Heart right ventricle (tissue), 16 donors: ENCODE results near the gene LCE2A. TPM values are rescaled to one million over a fixed set of nuclear protein-coding genes. Genes with fewer than 3 reads are reported as not detected.

Experiments used
- ATAC-seq, 8 donors: fragments of 200-7000 bp; cut with Tn5 transposase; one replicate each; pipeline ENCODE4 v1.9.1; 2020; ENCODE audit warnings: mild to moderate bottlenecking in 8 of 8, moderate library complexity in 8 of 8, moderate number of reproducible peaks in 1 of 8
- DNase-seq, 2 donors: peaks; one replicate each; pipeline ENCODE4 v3.0.0-alpha.2; 2020
- H3K27ac ChIP-seq, 10 donors: fragments of 200-600 bp; sonication (generic) in 2 of 10; one replicate each; pipeline versions ENCODE4 v1.5.0 to v1.8.0; 2020 to 2022; ENCODE audit warnings: mild to moderate bottlenecking in 3 of 10
- H3K27me3 ChIP-seq, 7 donors: fragments of 200-600 bp; one replicate each; pipeline ENCODE4 v1.8.0; 2021 to 2022; ENCODE audit warnings: mild to moderate bottlenecking in 2 of 7
- H3K36me3 ChIP-seq, 9 donors: fragments of 200-600 bp; sonication (generic) in 1 of 9; one replicate each; pipeline versions ENCODE4 v1.5.0 to v1.8.0; 2020 to 2022; ENCODE audit warnings: mild to moderate bottlenecking in 2 of 9
- H3K4me1 ChIP-seq, 9 donors: fragments of 200-600 bp; sonication (generic) in 1 of 9; one replicate each; pipeline versions ENCODE4 v1.5.0 to v1.8.0; 2020 to 2022; ENCODE audit warnings: mild to moderate bottlenecking in 4 of 9
- H3K4me3 ChIP-seq, 10 donors: fragments of 200-600 bp; sonication (generic) in 2 of 10; one replicate each; pipeline versions ENCODE4 v1.5.0 to v1.8.0; 2020 to 2022; ENCODE audit warnings: mild to moderate bottlenecking in 7 of 10, moderate library complexity in 2 of 10
- H3K9me3 ChIP-seq, 11 donors: fragments of 200-600 bp in 10 of 11; sonication (generic) in 2 of 11; one replicate each; pipeline versions ENCODE4 v1.5.0 to v1.8.0; 2013 to 2022; ENCODE audit warnings: mild to moderate bottlenecking in 2 of 11, control low read depth in 1 of 11, moderate library complexity in 1 of 11
- CTCF ChIP-seq, 9 donors: fragments of 200-600 bp; sonication (generic) in 2 of 9; IDR thresholded peaks; one replicate each; pipeline versions ENCODE4 v1.5.0 to v1.8.0; 2021 to 2022; ENCODE audit warnings: antibody characterized with exemption in 9 of 9, mild to moderate bottlenecking in 5 of 9, moderate library complexity in 1 of 9
- WGBS, 2 donors: extraction: QIAGEN DNeasy Blood & Tissue Kit; methylation state at CpG; one replicate each; pipeline ENCODE4 v1.1.7; 2013; ENCODE audit warnings: inconsistent platforms in 1 of 2; 5-methylcytosine and 5-hydroxymethylcytosine counted together
- intact Hi-C, 10 donors: fragments of 100-400 bp; cut with DNase I; formaldehyde crosslinking; loops; one replicate each; pipeline versions ENCODE4 v1.11.1 to v1.14.2; 2022
- polyA plus RNA-seq, 2 donors: library from polyadenylated mRNA; stranded (reverse); fragments of 200-250 nt; gene quantifications; one replicate each; pipeline ENCODE4 v1.2.3, GENCODE V29; 2013
- total RNA-seq, 10 donors: library from RNA; stranded (reverse); fragmentation: NEBNext Ultra II Directional in 3 of 10; extraction: Animal tissue kit (Norgen Biotek cat#: 25700) in 3 of 10; gene quantifications; one replicate each; pipeline versions ENCODE4 v1.2.1 to v1.2.4, GENCODE V29; 2021 to 2023
- donor health status: Arrhythmogenic right ventricular cardiomyopathy.
- donor health status: ischemic (EF 13 %, LVEDD 7.1; RV severe dilation, severe dysfunction).
- donor health status: healthy with polysubstance abuse.
- donor health status: DM: no; HTN: yes; CAD: no.
- donor health status: DM: no; HTN: no; CAD: no.
- donor health status: ischemic (EF 25% LVEDD 6.9; RV normal size, moderate dysfunction).
- donor health status: ischemic (EF 25% LVEDD 5.7; RV mildly dilated, moderate dysfunction).
- donor health status: healthy.
- donor health status: DM: yes; HTN: yes; CAD: no.
- donor health status: Ischemic cardiomyopathy.
- donor health status: ischemic (EF 35%, LVEDD 5.7; RV mildly dilated, moderate dysfunction).
- donor health status: nonischemic (EF 11% LVEDD 7.7; RV severe dilation, severe dysfunction).
- donor health status: DM: yes; HTN: yes; CAD: no.
- donor health status: PGD.
- donor health status: ischemic (EF 29% LVEDD 5.4; RV normal size, mild dysfunction).
- donor health status: nonischemic (EF 23%, LVEDD 6.1; RV moderate dilation, normal function).

Gene LCE2A
- total and polyA plus RNA-seq, 12 donors = not detected

DNA sequence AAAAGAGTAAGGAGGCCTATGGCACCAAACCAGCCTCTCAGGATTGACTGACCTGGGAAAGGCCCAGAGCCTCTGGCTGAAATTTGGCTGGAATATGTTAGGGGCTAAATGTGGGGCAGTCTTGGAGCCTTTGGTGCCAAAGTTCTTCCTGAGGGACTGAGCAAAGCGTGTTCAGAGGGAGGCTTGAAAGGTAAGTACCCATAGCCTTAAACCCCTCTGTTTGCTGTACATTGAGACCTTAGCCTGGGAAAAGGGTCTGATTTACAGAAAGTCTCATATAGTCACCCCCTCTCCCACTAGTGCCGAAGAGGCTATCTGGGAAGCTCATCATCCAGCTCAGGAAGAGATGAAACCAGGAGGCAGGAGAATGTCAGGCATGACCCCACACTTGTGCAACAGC lies 9.7 kb downstream of the LCE2A start, which contains the start of gene LCE4A:
LCE4A (plus strand) TSS at position 301 of the 400 bp plus-strand sequence. CDS start 916 bp downstream, outside the sequence.
- TF ChIP-seq CTCF (IDR thresholded peaks at IDR 0.05) = no peak
- DNase-seq (no peak), ATAC-seq (no peak)
- peaks cover 0 to 9% (median 0%) of the 10 kb centered on the region in 11 donors for H3K9me3 ChIP-seq
- WGBS, 2 donors = 65 to 69% methylated on average over 2 of the region's 2 CpGs
- H3K27me3 ChIP-seq = peaks cover 0 to 13% (median 0%) of the 10 kb centered on the region in 7 donors
- H3K4me1 ChIP-seq = no peaks in the 10 kb centered on the region
- intact Hi-C loops = no loop called here
- H3K4me3 ChIP-seq = no peak within 1 kb of the TSS
- H3K27ac ChIP-seq = no peak within 1 kb of the TSS
- no peaks in the 10 kb centered on the region for H3K36me3 ChIP-seq

DNA sequence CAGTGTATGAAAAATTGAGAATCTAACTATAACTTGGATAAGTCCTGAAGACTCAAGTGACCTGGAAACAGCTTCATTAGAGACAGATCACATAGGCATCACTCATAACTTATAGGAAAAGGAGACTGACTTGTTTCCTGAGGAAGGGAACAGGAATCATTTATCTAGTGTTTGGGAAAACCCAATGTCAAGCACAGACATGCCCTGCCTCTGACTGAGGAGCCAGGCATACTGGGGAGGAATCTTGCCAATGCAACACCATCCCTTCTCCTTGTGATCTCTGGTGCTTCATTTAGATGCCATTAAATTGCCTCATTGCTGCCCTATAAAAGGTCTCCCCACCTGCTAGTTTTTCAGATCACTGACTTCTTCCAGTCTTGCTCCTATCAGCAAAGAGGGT lies 20.1 kb downstream of the LCE2A start:
- Histone ChIP-seq H3K4me3 (no peak overlapping the region), H3K27ac (no peak overlapping the region), H3K36me3 (no peaks in the 10 kb centered on the region), H3K9me3 (peaks cover 0 to 15% (median 0%) of the 10 kb centered on the region in 11 donors), H3K4me1 (no peaks in the 10 kb centered on the region), H3K27me3 (peaks cover 0 to 7% (median 0%) of the 10 kb centered on the region in 7 donors)
- intact Hi-C loops = no loop called here
- no peak for ATAC-seq
- DNase-seq = no peak
- TF ChIP-seq CTCF (IDR thresholded peaks at IDR 0.05) = no peak

DNA sequence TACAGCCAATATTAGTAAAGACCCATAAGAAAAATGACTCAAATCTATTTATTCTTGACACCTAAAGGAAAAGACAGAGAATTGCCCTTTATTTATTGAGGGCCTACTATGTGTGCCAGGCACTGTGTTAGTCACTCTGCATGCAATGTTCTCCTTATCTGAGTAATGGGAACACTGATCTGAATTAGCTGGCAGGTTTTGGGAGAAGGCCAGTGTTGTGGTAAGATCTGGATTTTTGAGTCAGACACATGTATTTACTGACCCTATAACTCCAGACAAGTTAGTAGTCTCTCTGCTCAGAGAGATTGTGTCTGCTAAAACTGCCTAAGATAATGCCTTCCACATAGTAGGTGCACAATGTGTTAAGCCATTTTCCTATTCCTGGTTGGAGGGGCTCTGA lies 27.1 kb downstream of the LCE2A start:
- no peak overlapping the region for H3K27ac ChIP-seq
- H3K4me3 ChIP-seq = no peak overlapping the region
- H3K36me3 ChIP-seq = no peaks in the 10 kb centered on the region
- TF ChIP-seq CTCF (IDR thresholded peaks at IDR 0.05) = no peak
- DNase-seq (no peak), ATAC-seq (no peak)
- H3K27me3 ChIP-seq = peaks cover 0 to 11% (median under 1%) of the 10 kb centered on the region in 7 donors
- H3K4me1 ChIP-seq = no peaks in the 10 kb centered on the region
- no peaks in the 10 kb centered on the region for H3K9me3 ChIP-seq
- intact Hi-C loops = no loop called here

- WGBS, 2 donors = 82 to 85% methylated on average over 1 of the region's 1 CpG
- Histone ChIP-seq H3K4me1 (no peaks in the 10 kb centered on the region), H3K9me3 (no peaks in the 10 kb centered on the region), H3K4me3 (no peak overlapping the region), H3K36me3 (no peaks in the 10 kb centered on the region), H3K27me3 (peaks cover 0 to 11% (median 0%) of the 10 kb centered on the region in 7 donors), H3K27ac (no peak overlapping the region)
- no peak for ATAC-seq
- DNase-seq = no peak
- intact Hi-C loops = no loop called here
- no peak for TF ChIP-seq CTCF (IDR thresholded peaks at IDR 0.05)
These were observed 30.8 kb downstream of the LCE2A start for GRCh38 chr1:152728986-152729385.
